BE2C (cell line): ENCODE results near the gene OR2W3. TPM values are rescaled to one million over a fixed set of nuclear protein-coding genes. Genes with fewer than 3 reads are reported as not detected.

Source experiments
- DNase-seq: peaks from one replicate; pipeline ENCODE4 v3.0.0-alpha.2; 2020
- H3K27me3 ChIP-seq: fragments of 250-450 bp; sonication (Bioruptor Pico); 2 replicates; pipeline ENCODE4 v1.5.1; 2020; ENCODE audit warnings: mild to moderate bottlenecking
- H3K36me3 ChIP-seq: fragments of 250-450 bp; sonication (Bioruptor Pico); 2 replicates; pipeline ENCODE4 v1.5.1; 2020; ENCODE audit warnings: mild to moderate bottlenecking
- H3K4me1 ChIP-seq: fragments of 250-450 bp; sonication (Bioruptor Pico); 2 replicates; pipeline ENCODE4 v1.5.1; 2020
- H3K4me3 ChIP-seq: 2 replicates; pipeline ENCODE4 v1.5.1; 2011; ENCODE audit warnings: low read depth, low read length
- H3K9me3 ChIP-seq: fragments of 250-450 bp; sonication (Bioruptor Pico); 2 replicates; pipeline ENCODE4 v1.5.1; 2020
- polyA plus RNA-seq: library from polyadenylated mRNA; unstranded; fragments of >200 nt; gene quantifications from one replicate; pipeline ENCODE4 v1.2.1, GENCODE V29; 2012; ENCODE audit warnings: low read depth, missing spikeins; ENCODE audit not compliant: insufficient read length, insufficient read depth
- TF ChIP-seq, protein P1 (sequence below): IDR thresholded peaks from 2 replicates; pipeline ENCODE4 v1.5.1; 2012; ENCODE audit warnings: mild to moderate bottlenecking, low read depth, low read length

The OR2W3 gene
- not detected for polyA plus RNA-seq

DNA sequence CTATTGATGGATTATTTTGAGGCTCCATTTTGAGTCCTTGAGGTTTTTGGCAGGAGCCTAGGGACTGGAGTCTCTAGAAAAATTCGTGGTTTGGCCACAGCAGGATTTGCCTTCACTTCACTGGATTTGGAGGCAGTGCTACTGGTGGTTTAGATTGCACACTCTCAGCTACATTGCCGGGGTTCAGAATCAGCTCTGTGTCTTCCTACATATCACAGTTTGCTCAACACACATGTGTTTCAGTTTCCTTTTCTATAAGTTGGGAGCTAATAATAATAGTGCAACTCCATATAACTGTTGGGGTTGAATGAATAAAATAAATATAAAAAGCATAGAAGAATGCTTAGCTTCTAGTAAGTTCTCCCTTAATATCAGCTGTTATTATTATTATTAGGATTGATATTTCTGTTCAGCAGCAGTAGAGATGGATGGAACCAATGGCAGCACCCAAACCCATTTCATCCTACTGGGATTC, at the start of gene OR2W3:
Gene OR2W3, plus strand, starts transcription at position 425 of the 475 bp plus-strand sequence. Its CDS starts 0 bp downstream, at position 425.
- no peaks in the 10 kb centered on the region for H3K27me3 ChIP-seq
- no peaks in the 10 kb centered on the region for H3K4me1 ChIP-seq
- TF ChIP-seq, protein P1, sequence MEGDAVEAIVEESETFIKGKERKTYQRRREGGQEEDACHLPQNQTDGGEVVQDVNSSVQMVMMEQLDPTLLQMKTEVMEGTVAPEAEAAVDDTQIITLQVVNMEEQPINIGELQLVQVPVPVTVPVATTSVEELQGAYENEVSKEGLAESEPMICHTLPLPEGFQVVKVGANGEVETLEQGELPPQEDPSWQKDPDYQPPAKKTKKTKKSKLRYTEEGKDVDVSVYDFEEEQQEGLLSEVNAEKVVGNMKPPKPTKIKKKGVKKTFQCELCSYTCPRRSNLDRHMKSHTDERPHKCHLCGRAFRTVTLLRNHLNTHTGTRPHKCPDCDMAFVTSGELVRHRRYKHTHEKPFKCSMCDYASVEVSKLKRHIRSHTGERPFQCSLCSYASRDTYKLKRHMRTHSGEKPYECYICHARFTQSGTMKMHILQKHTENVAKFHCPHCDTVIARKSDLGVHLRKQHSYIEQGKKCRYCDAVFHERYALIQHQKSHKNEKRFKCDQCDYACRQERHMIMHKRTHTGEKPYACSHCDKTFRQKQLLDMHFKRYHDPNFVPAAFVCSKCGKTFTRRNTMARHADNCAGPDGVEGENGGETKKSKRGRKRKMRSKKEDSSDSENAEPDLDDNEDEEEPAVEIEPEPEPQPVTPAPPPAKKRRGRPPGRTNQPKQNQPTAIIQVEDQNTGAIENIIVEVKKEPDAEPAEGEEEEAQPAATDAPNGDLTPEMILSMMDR = no peak
- DNase-seq = no peak
- no peaks in the 10 kb centered on the region for H3K36me3 ChIP-seq
- H3K4me3 ChIP-seq = no peak within 1 kb of the TSS
- no peaks in the 10 kb centered on the region for H3K9me3 ChIP-seq

DNA sequence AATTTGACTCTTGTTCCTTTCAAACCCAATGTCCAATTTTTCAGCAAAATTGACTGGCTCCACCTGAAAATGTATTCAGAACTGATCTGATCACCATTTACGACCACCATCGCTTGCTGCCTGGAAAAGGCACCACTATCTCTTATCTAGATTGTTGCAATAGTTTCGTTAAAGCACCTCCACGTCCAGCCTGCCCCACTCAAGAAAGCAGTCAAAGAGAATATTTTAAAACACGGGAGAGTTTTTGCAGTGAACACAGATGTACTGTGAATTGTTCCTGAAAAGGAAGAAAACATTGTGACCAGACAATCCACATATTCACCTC, 49.7 kb upstream of the OR2W3 start:
- H3K27me3 ChIP-seq = no peaks in the 10 kb centered on the region
- DNase-seq = no peak
- TF ChIP-seq, protein P1 = no peak
- no peaks in the 10 kb centered on the region for H3K9me3 ChIP-seq
- H3K36me3 ChIP-seq = no peaks in the 10 kb centered on the region
- H3K4me1 ChIP-seq = no peaks in the 10 kb centered on the region
- H3K4me3 ChIP-seq = no peak overlapping the region

DNA sequence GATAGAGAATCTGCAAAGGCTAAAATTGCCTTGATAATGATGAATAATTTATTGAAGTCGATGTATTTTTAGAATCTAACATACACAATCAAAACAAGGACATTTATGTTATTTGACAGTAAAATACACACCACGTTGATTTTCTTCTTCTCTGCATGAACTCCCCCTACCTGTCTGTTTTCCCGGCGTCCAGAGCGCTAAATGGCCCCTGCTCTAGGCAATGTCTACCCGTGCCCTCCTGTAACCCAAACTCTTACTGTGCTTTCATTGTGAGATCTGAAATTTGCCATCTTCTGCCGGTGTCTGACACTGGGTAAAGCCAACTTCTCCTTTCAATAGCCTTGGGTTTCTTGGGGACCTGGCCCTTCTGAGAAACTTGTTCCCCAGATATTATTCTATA, 47.0 kb upstream of the OR2W3 start:
- TF ChIP-seq, protein P1 = no peak
- Histone ChIP-seq H3K9me3 (no peaks in the 10 kb centered on the region), H3K4me1 (no peaks in the 10 kb centered on the region), H3K4me3 (no peak overlapping the region), H3K36me3 (no peaks in the 10 kb centered on the region), H3K27me3 (no peaks in the 10 kb centered on the region)
- no peak for DNase-seq

DNA sequence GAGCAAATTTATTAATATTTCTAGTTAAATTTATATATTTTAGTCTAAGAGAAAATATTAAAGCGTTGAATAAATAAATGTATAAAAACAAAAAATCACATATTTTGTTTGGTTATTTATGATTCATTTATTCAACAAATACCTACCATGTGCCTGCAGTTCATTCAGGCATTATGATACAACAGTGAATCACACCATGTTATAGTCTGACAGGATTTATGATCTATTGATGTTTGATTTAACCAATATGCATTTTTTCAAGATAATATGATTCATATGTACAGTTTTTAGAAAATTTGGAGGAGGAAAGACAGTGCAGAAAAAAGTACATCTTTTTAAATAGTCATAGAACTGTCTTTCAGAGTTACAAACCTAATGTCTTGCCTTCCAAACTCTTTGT, 45.8 kb upstream of the OR2W3 start:
- no peaks in the 10 kb centered on the region for H3K9me3 ChIP-seq

DNA sequence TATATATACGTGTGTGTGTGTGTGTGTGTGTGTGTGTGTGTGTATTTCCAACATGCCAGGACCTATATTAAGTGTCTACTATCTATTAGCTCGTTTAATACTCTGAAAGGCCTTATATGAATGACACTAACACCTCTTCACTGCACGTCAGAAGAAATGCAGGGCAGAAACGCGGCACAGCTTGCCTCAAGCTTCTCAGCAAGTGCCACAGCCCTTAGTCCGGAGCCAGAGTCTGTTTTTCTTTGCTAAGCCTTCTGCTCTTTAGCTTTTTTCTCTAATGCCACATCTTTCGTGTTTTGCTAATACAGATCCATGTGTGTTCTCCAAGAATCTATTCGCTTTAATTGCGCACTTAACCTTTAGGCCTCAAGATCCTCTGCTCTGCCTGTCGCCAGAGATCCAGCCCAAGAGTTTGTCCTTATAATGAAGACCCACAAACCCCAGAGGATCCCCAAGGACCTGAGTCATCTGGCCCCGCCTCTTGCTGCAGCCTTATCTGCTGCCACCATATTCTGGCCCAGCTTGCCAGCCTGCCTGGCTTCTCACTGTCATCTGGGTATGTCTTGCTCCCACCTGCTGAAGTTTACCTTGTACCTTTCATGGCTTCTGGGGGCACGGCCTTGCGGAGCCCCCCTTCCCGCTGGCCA, 40.4 kb upstream of the OR2W3 start:
- Histone ChIP-seq H3K4me3 (no peak overlapping the region), H3K27me3 (peaks cover 11% of the 10 kb centered on the region; the same call in 1 of the 2 replicates), H3K36me3 (no peaks in the 10 kb centered on the region), H3K9me3 (no peaks in the 10 kb centered on the region), H3K4me1 (no peaks in the 10 kb centered on the region)
- TF ChIP-seq, protein P1 = no peak
- DNase-seq = no peak

More for the DNA sequence above, 45.8 kb upstream of the OR2W3 start:
- DNase-seq = no peak
- TF ChIP-seq, protein P1 = no peak
- Histone ChIP-seq H3K27me3 (no peaks in the 10 kb centered on the region), H3K4me1 (no peaks in the 10 kb centered on the region), H3K36me3 (no peaks in the 10 kb centered on the region), H3K4me3 (no peak overlapping the region)

DNA sequence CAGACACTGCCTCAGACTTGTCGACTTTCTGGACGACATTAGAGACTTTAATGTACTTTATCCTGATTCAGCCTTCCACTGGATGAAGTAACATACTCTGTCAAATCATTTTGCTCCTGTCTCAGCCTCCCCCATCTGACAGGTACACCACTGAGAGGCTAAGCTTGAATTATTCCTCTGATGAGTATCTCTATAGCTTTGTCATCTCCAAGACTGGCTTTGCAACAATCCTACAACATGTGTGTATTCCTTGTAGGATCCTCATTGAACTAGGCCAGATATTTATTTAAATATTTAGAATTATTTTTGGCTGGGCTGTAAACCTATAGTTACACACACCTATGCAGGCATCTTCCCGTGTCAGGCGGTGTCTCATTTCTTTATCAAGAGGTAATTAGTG, 39.5 kb upstream of the OR2W3 start:
- no peak for DNase-seq
- Histone ChIP-seq H3K36me3 (no peaks in the 10 kb centered on the region), H3K27me3 (peaks cover 11% of the 10 kb centered on the region; the same call in 1 of the 2 replicates), H3K9me3 (no peaks in the 10 kb centered on the region), H3K4me1 (no peaks in the 10 kb centered on the region), H3K4me3 (no peak overlapping the region)
- TF ChIP-seq, protein P1 = no peak
